Parathyroid adenoma (tissue), 2 donors: ENCODE data around the gene FOXJ2.
"Not testable (repeated sequence)": the region's sequence is repeated elsewhere in the genome, so short reads cannot be mapped to it uniquely, and the experiment has no call there.

Experiments
- H2AFZ ChIP-seq: fragments of 300-600 bp; sonication (generic); one replicate; pipeline ENCODE4 v1.7.0; 2017; ENCODE audit warnings: antibody characterized with exemption, mild to moderate bottlenecking
- H3K27ac ChIP-seq: fragments of 300-600 bp; sonication (generic); one replicate; pipeline ENCODE4 v1.7.0; 2017
- H3K27me3 ChIP-seq: fragments of 300-600 bp; sonication (generic); one replicate; pipeline ENCODE4 v1.7.0; 2017; ENCODE audit warnings: low read length; ENCODE audit not compliant: control insufficient read depth, insufficient read depth
- H3K36me3 ChIP-seq: fragments of 300-600 bp; sonication (generic); one replicate; pipeline ENCODE4 v1.7.0; 2017; ENCODE audit warnings: low read length; ENCODE audit not compliant: control insufficient read depth, insufficient read depth
- H3K4me1 ChIP-seq: fragments of 300-600 bp; sonication (generic); one replicate; pipeline ENCODE4 v1.7.0; 2017; ENCODE audit warnings: control low read depth
- H3K4me2 ChIP-seq: fragments of 300-600 bp; sonication (generic); one replicate; pipeline ENCODE4 v1.7.0; 2017; ENCODE audit warnings: low read length
- H3K4me3 ChIP-seq: fragments of 300-600 bp; sonication (generic); one replicate; pipeline ENCODE4 v1.7.0; 2017; ENCODE audit warnings: low read depth, low read length
- H3K79me2 ChIP-seq: fragments of 300-600 bp; sonication (generic); one replicate; pipeline ENCODE4 v1.7.0; 2017; ENCODE audit warnings: control low read depth
- H3K9ac ChIP-seq: fragments of 300-600 bp; sonication (generic); one replicate; pipeline ENCODE4 v1.7.0; 2017; ENCODE audit warnings: mild to moderate bottlenecking
- H3K9me3 ChIP-seq: fragments of 300-600 bp; sonication (generic); one replicate; pipeline ENCODE4 v1.7.0; 2017; ENCODE audit warnings: low read length; ENCODE audit not compliant: control insufficient read depth
- TF ChIP-seq, protein P1 (sequence below): fragments of 300-600 bp; sonication (generic); IDR thresholded peaks from one replicate; pipeline ENCODE4 v1.7.0; 2017; ENCODE audit warnings: antibody characterized with exemption, mild to moderate bottlenecking
- donor health status: primary hyperparathyroidism.

FOXJ2 gene

DNA sequence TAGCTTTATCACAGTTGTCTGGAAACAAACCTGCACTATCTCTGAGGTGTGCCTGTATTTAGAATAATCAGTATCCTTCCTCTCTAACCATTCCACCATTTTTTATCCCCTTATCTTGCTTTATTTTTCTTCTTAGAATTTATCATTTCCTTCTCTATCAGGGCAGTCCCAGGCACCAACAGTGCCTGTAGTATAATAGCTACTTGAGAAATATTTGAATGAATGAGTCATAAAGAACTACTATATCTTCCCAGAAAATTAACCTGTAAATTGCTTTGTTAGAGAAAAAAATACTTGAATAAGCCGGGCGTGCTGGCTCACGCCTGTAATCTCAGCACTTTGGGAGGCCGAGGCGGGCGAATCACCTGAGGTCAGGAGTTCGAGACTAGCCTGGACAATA lies 21.2 kb upstream of the FOXJ2 start:
- H3K36me3 ChIP-seq, result no peaks in the 10 kb centered on the region
- TF ChIP-seq, protein P1, sequence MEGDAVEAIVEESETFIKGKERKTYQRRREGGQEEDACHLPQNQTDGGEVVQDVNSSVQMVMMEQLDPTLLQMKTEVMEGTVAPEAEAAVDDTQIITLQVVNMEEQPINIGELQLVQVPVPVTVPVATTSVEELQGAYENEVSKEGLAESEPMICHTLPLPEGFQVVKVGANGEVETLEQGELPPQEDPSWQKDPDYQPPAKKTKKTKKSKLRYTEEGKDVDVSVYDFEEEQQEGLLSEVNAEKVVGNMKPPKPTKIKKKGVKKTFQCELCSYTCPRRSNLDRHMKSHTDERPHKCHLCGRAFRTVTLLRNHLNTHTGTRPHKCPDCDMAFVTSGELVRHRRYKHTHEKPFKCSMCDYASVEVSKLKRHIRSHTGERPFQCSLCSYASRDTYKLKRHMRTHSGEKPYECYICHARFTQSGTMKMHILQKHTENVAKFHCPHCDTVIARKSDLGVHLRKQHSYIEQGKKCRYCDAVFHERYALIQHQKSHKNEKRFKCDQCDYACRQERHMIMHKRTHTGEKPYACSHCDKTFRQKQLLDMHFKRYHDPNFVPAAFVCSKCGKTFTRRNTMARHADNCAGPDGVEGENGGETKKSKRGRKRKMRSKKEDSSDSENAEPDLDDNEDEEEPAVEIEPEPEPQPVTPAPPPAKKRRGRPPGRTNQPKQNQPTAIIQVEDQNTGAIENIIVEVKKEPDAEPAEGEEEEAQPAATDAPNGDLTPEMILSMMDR, result no peak
- H3K79me2 ChIP-seq, result no peaks in the 10 kb centered on the region
- H2AFZ ChIP-seq, result no peak overlapping the region
- no peaks in the 10 kb centered on the region for H3K9me3 ChIP-seq
- no peak overlapping the region for H3K9ac ChIP-seq
- no peak overlapping the region for H3K27ac ChIP-seq
- no peak overlapping the region for H3K4me2 ChIP-seq
- H3K4me3 ChIP-seq, result no peak overlapping the region
- H3K4me1 ChIP-seq, result no peaks in the 10 kb centered on the region
- no peaks in the 10 kb centered on the region for H3K27me3 ChIP-seq

DNA sequence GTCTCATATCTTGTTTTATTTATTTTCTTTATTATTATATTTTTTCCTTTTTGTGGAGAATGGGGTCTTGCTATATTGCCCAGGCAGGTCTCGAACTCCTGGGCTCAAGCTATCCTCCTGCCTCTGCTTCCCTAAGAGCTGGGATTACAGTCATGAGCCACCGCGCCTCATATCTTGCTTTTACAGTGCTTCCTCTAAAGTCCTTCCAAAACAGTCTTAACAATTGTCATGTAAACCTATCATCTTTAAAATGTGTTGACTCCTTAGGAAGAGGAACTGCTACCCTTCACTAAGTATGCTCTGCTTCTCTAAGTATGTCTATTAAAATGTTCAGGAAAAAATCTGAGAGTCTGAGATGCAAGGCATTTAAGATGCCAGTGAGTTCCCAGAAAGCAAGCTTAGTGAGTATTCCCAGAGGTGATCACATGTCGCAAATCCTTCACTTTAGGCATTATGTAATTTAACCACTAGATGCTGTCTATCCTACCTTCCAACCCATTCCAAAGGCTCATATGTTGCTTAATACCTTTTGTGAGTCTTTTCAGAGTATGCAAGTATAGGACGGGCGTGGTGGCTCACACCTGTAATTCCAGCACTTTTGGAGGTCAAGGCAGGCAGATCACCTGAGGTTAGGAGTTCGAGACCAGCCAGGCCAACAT lies 19.7 kb upstream of the FOXJ2 start:
- Histone ChIP-seq H3K79me2 (no peaks in the 10 kb centered on the region), H3K4me1 (no peaks in the 10 kb centered on the region), H3K27ac (no peak overlapping the region), H3K27me3 (no peaks in the 10 kb centered on the region), H2AFZ (no peak overlapping the region), H3K9me3 (no peaks in the 10 kb centered on the region), H3K9ac (no peak overlapping the region), H3K4me2 (no peak overlapping the region), H3K4me3 (no peak overlapping the region), H3K36me3 (no peaks in the 10 kb centered on the region)
- TF ChIP-seq, protein P1, result no peak

DNA sequence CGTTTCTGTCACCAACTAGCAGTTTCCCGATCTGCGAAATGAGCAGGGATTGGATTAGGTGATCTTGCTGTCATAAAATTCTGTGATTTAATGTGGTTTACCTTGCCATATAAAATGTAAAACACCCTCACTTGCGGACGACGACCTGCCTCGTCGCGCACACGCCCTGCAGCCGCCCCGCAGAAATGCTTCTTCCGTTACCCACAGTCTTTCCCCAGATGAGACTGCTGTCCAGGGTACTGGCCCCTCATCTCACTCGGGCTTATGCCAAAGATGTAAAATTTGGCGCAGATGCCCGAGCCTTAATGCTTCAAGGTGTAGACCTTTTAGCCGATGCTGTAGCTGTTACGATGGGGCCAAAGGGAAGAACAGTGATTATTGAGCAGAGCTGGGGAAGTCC lies 17.7 kb upstream of the FOXJ2 start:
- H3K9ac ChIP-seq, result no peak overlapping the region
- H3K27ac ChIP-seq, result no peak overlapping the region
- no peaks in the 10 kb centered on the region for H3K36me3 ChIP-seq
- TF ChIP-seq, protein P1, result no peak
- no peaks in the 10 kb centered on the region for H3K9me3 ChIP-seq
- no peaks in the 10 kb centered on the region for H3K4me1 ChIP-seq
- no peak overlapping the region for H2AFZ ChIP-seq
- no peak overlapping the region for H3K4me3 ChIP-seq
- no peaks in the 10 kb centered on the region for H3K27me3 ChIP-seq
- no peak overlapping the region for H3K4me2 ChIP-seq
- H3K79me2 ChIP-seq, result no peaks in the 10 kb centered on the region

DNA sequence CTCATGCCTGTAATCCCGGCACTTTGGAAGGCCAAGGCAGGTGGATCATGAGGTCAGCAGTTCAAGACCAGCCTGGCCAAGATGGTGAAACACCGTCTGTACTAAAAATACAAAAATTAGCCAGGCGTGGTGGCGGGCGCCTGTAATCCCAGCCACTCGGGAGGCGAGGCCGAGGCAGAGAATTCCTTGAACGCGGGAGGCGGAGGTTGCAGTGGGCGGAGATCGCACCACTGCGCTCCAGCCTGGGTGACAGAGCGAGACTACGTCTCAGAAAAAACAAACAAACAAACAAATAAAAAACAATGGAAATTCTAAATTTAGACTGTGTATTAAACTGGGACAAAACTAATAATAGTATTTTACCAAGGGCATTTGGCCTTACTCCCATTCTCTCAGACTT lies 14.3 kb upstream of the FOXJ2 start:
- not testable (repeated sequence) for H3K27me3 ChIP-seq, H3K27ac ChIP-seq, H3K4me2 ChIP-seq, H3K4me1 ChIP-seq, H3K9me3 ChIP-seq, H3K9ac ChIP-seq, H3K79me2 ChIP-seq, H2AFZ ChIP-seq, H3K36me3 ChIP-seq
- peak overlapping the region; percentile 16 for H3K4me3 ChIP-seq

DNA sequence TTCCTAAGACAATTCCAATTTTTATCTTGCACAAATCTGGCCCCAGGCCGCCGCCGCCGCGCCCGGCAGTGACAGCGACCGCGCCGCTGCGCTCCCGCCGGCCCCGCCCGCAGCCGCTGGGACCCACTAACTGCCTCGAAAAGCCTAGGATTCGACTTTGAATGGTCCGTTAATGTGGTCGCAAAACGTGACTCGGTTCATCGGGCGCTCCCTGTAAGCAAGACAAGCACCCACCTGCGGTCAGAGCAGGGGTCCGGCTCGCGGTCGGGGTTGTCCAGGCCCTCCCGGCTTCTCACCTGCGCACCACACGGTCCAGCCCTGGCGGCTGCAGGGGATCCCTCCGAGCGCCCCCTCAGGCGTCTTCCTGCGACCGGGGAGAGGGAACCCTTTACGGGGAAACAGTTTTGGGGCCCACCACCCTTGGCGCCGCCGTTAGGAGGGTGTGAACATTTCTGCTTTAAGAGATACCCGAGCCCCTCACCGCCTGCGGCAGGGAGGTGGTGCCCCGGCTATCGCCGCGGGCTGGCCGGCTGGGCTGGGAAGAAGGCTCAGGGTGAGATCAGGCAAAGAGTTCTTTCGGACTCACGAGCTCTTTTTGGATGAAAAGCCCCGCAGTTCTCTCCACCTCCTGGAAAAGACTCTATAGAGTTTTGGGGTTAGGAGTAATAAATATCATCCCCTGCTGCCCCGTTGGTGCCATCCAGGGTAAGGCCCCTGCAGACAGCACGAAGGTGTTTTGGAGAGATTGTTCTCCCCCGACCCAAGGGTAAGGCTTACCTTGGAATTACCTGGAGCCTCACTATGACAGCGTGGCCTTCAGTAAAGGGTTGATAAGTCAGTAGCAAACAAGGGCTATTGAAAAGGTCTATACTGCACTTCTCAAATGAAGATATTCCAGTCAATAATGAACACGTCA lies 13.6 kb upstream of the FOXJ2 start:
- no peak overlapping the region for H3K9ac ChIP-seq
- no peaks in the 10 kb centered on the region for H3K36me3 ChIP-seq
- no peaks in the 10 kb centered on the region for H3K4me1 ChIP-seq
- H3K4me2 ChIP-seq, result no peak overlapping the region
- no peaks in the 10 kb centered on the region for H3K27me3 ChIP-seq
- H3K27ac ChIP-seq, result no peak overlapping the region
- no peaks in the 10 kb centered on the region for H3K9me3 ChIP-seq
- TF ChIP-seq, protein P1, result no peak
- no peaks in the 10 kb centered on the region for H3K79me2 ChIP-seq
- H3K4me3 ChIP-seq, result peak overlapping the region; percentile 16
- peak overlapping the region; percentile 68 for H2AFZ ChIP-seq
